HEK293 (cell line): Measurements from ENCODE around the gene FYB1.

Experiments
- CTCF ChIA-PET: fragments of 350-600 bp; formaldehyde crosslinking; extraction: SDS; loops from one replicate; lab custom pipeline; 2021; ENCODE audit warnings: antibody characterized with exemption; lab: Yijun Ruan, JAX
- POLR2A ChIA-PET: fragments of 300-600 bp; formaldehyde crosslinking; extraction: SDS; loops from one replicate; lab custom pipeline; 2020; ENCODE audit warnings: antibody characterized with exemption, inconsistent platforms; lab: Yijun Ruan, JAX
- H3K27ac ChIP-seq: fragments of 200-500 bp; sonication (Bioruptor generic); 2 replicates; pipeline ENCODE4 v1.5.1; 2014; ENCODE audit warnings: low read depth, low read length, control low read depth, inconsistent platforms; ENCODE audit errors: extremely low read depth
- H3K36me3 ChIP-seq, 2 experiments: fragments of 200-500 bp in 1 of 2; sonication (Bioruptor generic) in 1 of 2; 1 replicate in 1 of 2; 2 replicates in 1 of 2; pipeline ENCODE4 v1.5.1; 2014 to 2017; ENCODE audit warnings: inconsistent platforms in 2 of 2, low read length in 2 of 2; ENCODE audit not compliant: control insufficient read depth in 2 of 2, insufficient read depth in 1 of 2
- H3K4me1 ChIP-seq: fragments of 200-500 bp; sonication (Bioruptor generic); 2 replicates; pipeline ENCODE4 v1.5.1; 2014; ENCODE audit warnings: mild to moderate bottlenecking, low read length, inconsistent platforms; ENCODE audit not compliant: control insufficient read depth, insufficient read depth
- H3K4me3 ChIP-seq: 2 replicates; pipeline ENCODE4 v1.5.1; 2011; ENCODE audit warnings: low read depth, mild to moderate bottlenecking, control low read depth, low read length, moderate library complexity
- H3K9me3 ChIP-seq: fragments of 200-500 bp; sonication (Bioruptor generic); 2 replicates; pipeline ENCODE4 v1.5.1; 2014; ENCODE audit warnings: low read depth, low read length, inconsistent platforms; ENCODE audit not compliant: control insufficient read depth, insufficient read depth
- KLF16 ChIP-seq: fragments of 450-650 bp; formaldehyde crosslinking; IDR thresholded peaks from 2 replicates; pipeline ENCODE4 v1.5.1; 2017; ENCODE audit warnings: missing biosample characterization, missing genetic modification characterization
- MYNN ChIP-seq: fragments of 450-650 bp; formaldehyde crosslinking; IDR thresholded peaks from 2 replicates; pipeline ENCODE4 v1.5.1; 2016; ENCODE audit warnings: missing biosample characterization, missing genetic modification characterization, borderline replicate concordance
- SP2 ChIP-seq: fragments of 450-650 bp; formaldehyde crosslinking; IDR thresholded peaks from 2 replicates; pipeline ENCODE4 v1.5.1; 2016; ENCODE audit warnings: missing biosample characterization, missing genetic modification characterization
- ZNF16 ChIP-seq: fragments of 450-650 bp; formaldehyde crosslinking; IDR thresholded peaks from 2 replicates; pipeline ENCODE4 v1.5.1; 2016; ENCODE audit warnings: low read depth, missing biosample characterization, missing genetic modification characterization
- ZNF521 ChIP-seq: fragments of 450-650 bp; formaldehyde crosslinking; IDR thresholded peaks from 2 replicates; pipeline ENCODE4 v1.5.1; 2017; ENCODE audit warnings: missing biosample characterization, mild to moderate bottlenecking, missing genetic modification characterization
- ZNF549 ChIP-seq: fragments of 450-650 bp; IDR thresholded peaks from 2 replicates; pipeline ENCODE4 v1.5.1; 2018; ENCODE audit warnings: missing biosample characterization, missing genetic modification characterization, mild to moderate bottlenecking, inconsistent platforms, moderate library complexity
- ZNF707 ChIP-seq: fragments of 450-650 bp; formaldehyde crosslinking; IDR thresholded peaks from 2 replicates; pipeline ENCODE4 v1.5.1; 2016; ENCODE audit warnings: missing biosample characterization, missing genetic modification characterization
- ZNF843 ChIP-seq: fragments of 450-650 bp; formaldehyde crosslinking; IDR thresholded peaks from 2 replicates; pipeline ENCODE4 v1.5.1; 2016; ENCODE audit warnings: missing biosample characterization, missing genetic modification characterization
- ZSCAN23 ChIP-seq: fragments of 450-650 bp; formaldehyde crosslinking; IDR thresholded peaks from 2 replicates; pipeline ENCODE4 v1.5.1; 2016; ENCODE audit warnings: missing biosample characterization, missing genetic modification characterization
- TF ChIP-seq, protein P1 (sequence below): fragments of 450-650 bp; formaldehyde crosslinking; IDR thresholded peaks from 2 replicates; pipeline ENCODE4 v1.5.1; 2016; ENCODE audit warnings: missing biosample characterization, missing genetic modification characterization
- TF ChIP-seq, protein P2 (sequence below): fragments of 450-650 bp; formaldehyde crosslinking; conservative IDR thresholded peaks from 2 replicates; pipeline ENCODE4 v1.5.1; 2016; ENCODE audit warnings: low read depth, missing biosample characterization, missing genetic modification characterization
- TF ChIP-seq, protein P3 (sequence below): fragments of 450-650 bp; formaldehyde crosslinking; IDR thresholded peaks from 2 replicates; pipeline ENCODE4 v1.5.1; 2016; ENCODE audit warnings: missing biosample characterization, missing genetic modification characterization, borderline replicate concordance
- TF ChIP-seq, protein P4 (sequence below): fragments of 450-650 bp; formaldehyde crosslinking; IDR thresholded peaks from 2 replicates; pipeline ENCODE4 v1.5.1; 2016; ENCODE audit warnings: missing biosample characterization, missing genetic modification characterization

FYB1 gene

DNA sequence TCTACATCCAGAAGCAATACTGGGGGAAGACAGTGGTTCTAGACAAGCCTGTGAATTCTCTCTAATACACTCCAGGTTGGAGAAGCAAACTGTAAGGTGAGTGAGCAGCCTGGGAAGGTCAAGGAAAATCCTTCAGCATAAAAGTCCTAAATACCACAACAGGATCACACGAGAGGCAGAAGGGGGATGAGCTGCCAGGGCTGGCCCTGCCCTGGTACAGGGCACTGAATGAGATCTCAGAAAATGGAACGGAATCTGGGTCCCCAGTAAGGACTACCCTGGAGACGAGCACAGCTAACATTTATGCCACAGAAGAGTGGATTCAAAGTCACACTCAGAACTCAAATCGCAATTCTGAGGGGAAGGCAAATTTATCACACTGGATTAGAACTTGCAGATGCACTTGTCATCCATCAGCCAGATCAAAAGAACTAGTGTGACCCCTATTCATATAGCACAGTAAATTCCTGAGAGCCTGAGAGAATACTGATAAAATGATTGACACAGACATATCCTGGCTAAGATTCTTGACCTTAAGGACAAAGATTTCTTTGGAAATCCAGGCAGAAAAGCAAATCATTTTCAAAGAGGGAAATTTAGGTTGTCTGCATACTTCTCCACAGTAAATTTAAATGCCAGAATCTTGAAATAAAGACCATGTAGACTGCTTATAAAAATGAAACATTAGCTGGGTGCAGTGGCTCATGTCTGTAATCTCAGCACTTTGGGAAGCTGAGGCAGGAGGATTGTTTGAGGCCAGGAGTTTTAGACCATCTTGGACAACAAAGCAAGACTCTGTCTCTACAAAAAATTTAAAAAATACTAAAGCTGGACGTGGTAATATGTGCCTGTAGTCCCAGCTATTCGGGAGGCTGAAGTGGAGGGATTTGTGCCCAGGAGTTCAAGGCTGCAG is 25.6 kb downstream of the FYB1 start (continued):
- TF ChIP-seq, protein P1, sequence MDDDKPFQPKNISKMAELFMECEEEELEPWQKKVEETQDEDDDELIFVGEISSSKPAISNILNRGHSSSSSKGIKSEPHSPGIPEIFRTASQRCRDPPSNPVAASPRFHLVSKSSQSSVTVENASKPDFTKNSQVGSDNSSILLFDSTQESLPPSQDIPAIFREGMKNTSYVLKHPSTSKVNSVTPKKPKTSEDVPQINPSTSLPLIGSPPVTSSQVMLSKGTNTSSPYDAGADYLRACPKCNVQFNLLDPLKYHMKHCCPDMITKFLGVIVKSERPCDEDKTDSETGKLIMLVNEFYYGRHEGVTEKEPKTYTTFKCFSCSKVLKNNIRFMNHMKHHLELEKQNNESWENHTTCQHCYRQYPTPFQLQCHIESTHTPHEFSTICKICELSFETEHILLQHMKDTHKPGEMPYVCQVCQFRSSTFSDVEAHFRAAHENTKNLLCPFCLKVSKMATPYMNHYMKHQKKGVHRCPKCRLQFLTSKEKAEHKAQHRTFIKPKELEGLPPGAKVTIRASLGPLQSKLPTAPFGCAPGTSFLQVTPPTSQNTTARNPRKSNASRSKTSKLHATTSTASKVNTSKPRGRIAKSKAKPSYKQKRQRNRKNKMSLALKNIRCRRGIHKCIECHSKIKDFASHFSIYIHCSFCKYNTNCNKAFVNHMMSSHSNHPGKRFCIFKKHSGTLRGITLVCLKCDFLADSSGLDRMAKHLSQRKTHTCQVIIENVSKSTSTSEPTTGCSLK (tag by site-specific recombination), result no peak
- no peak for TF ChIP-seq ZNF521
- TF ChIP-seq, protein P2, sequence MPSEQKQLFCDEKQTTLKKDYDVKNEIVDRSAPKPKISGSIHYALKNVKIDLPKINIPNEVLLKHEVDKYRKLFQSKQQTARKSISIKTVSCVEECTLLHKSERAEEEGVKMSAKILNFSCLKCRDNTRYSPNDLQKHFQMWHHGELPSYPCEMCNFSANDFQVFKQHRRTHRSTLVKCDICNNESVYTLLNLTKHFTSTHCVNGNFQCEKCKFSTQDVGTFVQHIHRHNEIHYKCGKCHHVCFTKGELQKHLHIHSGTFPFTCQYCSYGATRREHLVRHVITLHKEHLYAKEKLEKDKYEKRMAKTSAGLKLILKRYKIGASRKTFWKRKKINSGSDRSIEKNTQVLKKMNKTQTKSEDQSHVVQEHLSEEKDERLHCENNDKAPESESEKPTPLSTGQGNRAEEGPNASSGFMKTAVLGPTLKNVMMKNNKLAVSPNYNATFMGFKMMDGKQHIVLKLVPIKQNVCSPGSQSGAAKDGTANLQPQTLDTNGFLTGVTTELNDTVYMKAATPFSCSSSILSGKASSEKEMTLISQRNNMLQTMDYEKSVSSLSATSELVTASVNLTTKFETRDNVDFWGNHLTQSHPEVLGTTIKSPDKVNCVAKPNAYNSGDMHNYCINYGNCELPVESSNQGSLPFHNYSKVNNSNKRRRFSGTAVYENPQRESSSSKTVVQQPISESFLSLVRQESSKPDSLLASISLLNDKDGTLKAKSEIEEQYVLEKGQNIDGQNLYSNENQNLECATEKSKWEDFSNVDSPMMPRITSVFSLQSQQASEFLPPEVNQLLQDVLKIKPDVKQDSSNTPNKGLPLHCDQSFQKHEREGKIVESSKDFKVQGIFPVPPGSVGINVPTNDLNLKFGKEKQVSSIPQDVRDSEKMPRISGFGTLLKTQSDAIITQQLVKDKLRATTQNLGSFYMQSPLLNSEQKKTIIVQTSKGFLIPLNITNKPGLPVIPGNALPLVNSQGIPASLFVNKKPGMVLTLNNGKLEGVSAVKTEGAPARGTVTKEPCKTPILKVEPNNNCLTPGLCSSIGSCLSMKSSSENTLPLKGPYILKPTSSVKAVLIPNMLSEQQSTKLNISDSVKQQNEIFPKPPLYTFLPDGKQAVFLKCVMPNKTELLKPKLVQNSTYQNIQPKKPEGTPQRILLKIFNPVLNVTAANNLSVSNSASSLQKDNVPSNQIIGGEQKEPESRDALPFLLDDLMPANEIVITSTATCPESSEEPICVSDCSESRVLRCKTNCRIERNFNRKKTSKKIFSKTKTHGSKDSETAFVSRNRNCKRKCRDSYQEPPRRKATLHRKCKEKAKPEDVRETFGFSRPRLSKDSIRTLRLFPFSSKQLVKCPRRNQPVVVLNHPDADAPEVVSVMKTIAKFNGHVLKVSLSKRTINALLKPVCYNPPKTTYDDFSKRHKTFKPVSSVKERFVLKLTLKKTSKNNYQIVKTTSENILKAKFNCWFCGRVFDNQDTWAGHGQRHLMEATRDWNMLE, result no peak
- TF ChIP-seq ZNF549 (tag by site-specific recombination), result no peak
- TF ChIP-seq, protein P3, sequence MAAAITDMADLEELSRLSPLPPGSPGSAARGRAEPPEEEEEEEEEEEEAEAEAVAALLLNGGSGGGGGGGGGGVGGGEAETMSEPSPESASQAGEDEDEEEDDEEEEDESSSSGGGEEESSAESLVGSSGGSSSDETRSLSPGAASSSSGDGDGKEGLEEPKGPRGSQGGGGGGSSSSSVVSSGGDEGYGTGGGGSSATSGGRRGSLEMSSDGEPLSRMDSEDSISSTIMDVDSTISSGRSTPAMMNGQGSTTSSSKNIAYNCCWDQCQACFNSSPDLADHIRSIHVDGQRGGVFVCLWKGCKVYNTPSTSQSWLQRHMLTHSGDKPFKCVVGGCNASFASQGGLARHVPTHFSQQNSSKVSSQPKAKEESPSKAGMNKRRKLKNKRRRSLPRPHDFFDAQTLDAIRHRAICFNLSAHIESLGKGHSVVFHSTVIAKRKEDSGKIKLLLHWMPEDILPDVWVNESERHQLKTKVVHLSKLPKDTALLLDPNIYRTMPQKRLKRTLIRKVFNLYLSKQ (tag by site-specific recombination), result no peak
- no peak for TF ChIP-seq ZNF843 (tag by site-specific recombination)
- TF ChIP-seq SP2 (tag by site-specific recombination), result no peak
- TF ChIP-seq, protein P4, sequence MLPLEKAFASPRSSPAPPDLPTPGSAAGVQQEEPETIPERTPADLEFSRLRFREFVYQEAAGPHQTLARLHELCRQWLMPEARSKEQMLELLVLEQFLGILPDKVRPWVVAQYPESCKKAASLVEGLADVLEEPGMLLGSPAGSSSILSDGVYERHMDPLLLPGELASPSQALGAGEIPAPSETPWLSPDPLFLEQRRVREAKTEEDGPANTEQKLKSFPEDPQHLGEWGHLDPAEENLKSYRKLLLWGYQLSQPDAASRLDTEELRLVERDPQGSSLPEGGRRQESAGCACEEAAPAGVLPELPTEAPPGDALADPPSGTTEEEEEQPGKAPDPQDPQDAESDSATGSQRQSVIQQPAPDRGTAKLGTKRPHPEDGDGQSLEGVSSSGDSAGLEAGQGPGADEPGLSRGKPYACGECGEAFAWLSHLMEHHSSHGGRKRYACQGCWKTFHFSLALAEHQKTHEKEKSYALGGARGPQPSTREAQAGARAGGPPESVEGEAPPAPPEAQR (tag by site-specific recombination), result no peak
- TF ChIP-seq ZNF16 (tag by site-specific recombination), result no peak
- no peak for TF ChIP-seq ZNF707 (tag by site-specific recombination)
- TF ChIP-seq MYNN (tag by site-specific recombination), result no peak

DNA sequence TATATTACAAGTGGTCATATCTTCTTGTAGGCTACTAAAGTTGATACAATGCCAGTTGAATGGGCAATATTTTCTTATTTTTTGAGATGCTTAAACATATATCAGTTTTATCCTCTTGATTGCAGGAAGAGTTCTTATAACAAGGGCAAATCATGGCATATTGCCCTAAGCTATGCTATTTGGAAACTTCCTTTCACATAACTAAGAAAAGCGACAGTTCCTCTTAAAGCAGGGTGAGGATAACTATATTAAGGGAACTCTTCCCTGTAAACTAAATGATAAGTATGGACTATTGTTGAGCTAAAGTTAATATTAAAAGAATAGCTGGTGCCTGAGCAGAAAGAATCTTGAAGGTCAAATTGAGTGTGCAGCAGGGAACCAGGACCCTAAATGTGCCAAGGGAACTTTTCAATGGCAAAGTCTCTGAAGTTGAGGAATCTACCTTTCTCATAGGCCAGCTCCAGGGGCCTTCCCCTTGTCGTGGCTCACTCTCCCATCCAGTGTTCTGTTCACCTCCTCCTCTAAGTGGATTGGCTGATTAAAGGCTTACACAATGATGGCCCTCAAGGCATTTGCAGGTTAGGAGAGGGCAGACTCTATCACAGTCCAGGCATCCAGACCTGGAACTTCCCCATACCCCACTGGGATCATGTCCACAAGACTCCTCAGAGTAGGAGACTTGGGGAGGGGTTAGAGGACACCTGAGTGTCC is 26.8 kb downstream of the FYB1 start:
- Histone ChIP-seq H3K4me3 (no peak overlapping the region), H3K36me3 (no peaks in the 10 kb centered on the region), H3K9me3 (no peaks in the 10 kb centered on the region), H3K4me1 (no peaks in the 10 kb centered on the region), H3K27ac (no peak overlapping the region)
- TF ChIP-seq ZSCAN23, result no peak
- no peak for TF ChIP-seq KLF16 (tag by site-specific recombination)
- ChIA-PET POLR2A (no interaction called here), CTCF (interaction anchor here (4.2 kb wide), 1 partner anchor 25 kb away, joined by 18 read pairs; no protein-coding TSS in a partner anchor)
